WTC11 (cell line): ENCODE measurements around the gene PTPRH. TPM values are rescaled to one million over a fixed set of nuclear protein-coding genes. Genes with fewer than 3 reads are reported as not detected.

ENCODE experiments used
- ATAC-seq: fragments of 200-7000 bp; cut with Tn5 transposase; 2 replicates; pipeline ENCODE4 v1.10.0; 2021; ENCODE audit warnings: mild to moderate bottlenecking, moderate library complexity
- CTCF ChIA-PET: fragments of 300-600 bp; sonication (Branson Sonifier 250); formaldehyde crosslinking; loops from one replicate; lab custom pipeline; 2021; ENCODE audit warnings: antibody characterized with exemption; lab: Charles Lee
- POLR2A ChIA-PET: fragments of 350-600 bp; sonication (Branson Sonifier 250); formaldehyde crosslinking; loops from one replicate; lab custom pipeline; 2021; ENCODE audit warnings: antibody characterized with exemption; lab: Charles Lee
- DNase-seq: peaks from one replicate; pipeline ENCODE4 v3.0.0; 2021; ENCODE audit warnings: low spot score
- H3K27ac Mint-ChIP-seq: 2 replicates; pipeline ENCODE4 v1.8.0; 2021; ENCODE audit warnings: mixed read lengths
- H3K27me3 Mint-ChIP-seq: 2 replicates; pipeline ENCODE4 v1.8.0; 2021; ENCODE audit warnings: low read depth, mild to moderate bottlenecking, moderate library complexity, mixed read lengths
- H3K36me3 Mint-ChIP-seq: 2 replicates; pipeline ENCODE4 v1.8.0; 2021; ENCODE audit warnings: mixed read lengths
- H3K4me1 Mint-ChIP-seq: 2 replicates; pipeline ENCODE4 v1.8.0; 2022; ENCODE audit warnings: mixed read lengths
- H3K4me3 Mint-ChIP-seq: 2 replicates; pipeline ENCODE4 v1.8.0; 2021; ENCODE audit warnings: mild to moderate bottlenecking, moderate library complexity, mixed read lengths
- H3K9me3 Mint-ChIP-seq: 2 replicates; pipeline ENCODE4 v1.8.0; 2021; ENCODE audit warnings: mixed read lengths
- CBFB ChIP-seq: sonication (generic); formaldehyde crosslinking; IDR thresholded peaks from 2 replicates; pipeline ENCODE4 v1.8.1; 2022; ENCODE audit warnings: mild to moderate bottlenecking, low read depth, missing genetic modification reagents
- CTCF ChIP-seq: fragments of 200-600 bp; IDR thresholded peaks from 2 replicates; pipeline ENCODE4 v1.8.0; 2022; ENCODE audit warnings: antibody characterized with exemption
- ERG ChIP-seq: fragments of 250-450 bp; sonication (Bioruptor Pico); IDR thresholded peaks from 2 replicates; pipeline ENCODE4 v1.8.0; 2021; ENCODE audit warnings: mild to moderate bottlenecking
- ESRRA ChIP-seq: sonication (generic); formaldehyde crosslinking; IDR thresholded peaks from 2 replicates; pipeline ENCODE4 v1.8.1; 2022; ENCODE audit warnings: mild to moderate bottlenecking, missing genetic modification reagents, borderline replicate concordance
- FOXK1 ChIP-seq: sonication (generic); formaldehyde crosslinking; IDR thresholded peaks from 2 replicates; pipeline ENCODE4 v1.8.0; 2022; ENCODE audit warnings: mild to moderate bottlenecking, moderate library complexity, missing genetic modification reagents
- GTF2I ChIP-seq: fragments of 250-450 bp; sonication (Bioruptor Pico); conservative IDR thresholded peaks from 2 replicates; pipeline ENCODE4 v1.4.0; 2021; ENCODE audit warnings: mild to moderate bottlenecking
- HMGA2 ChIP-seq: fragments of 250-450 bp; sonication (Bioruptor Pico); IDR thresholded peaks from 2 replicates; pipeline ENCODE4 v1.4.0; 2021; ENCODE audit warnings: mild to moderate bottlenecking, moderate library complexity
- JAZF1 ChIP-seq: fragments of 250-450 bp; sonication (Bioruptor Pico); IDR thresholded peaks from 2 replicates; pipeline ENCODE4 v1.9.0; 2021; ENCODE audit warnings: moderate library complexity, mild to moderate bottlenecking, inconsistent platforms
- KAT7 ChIP-seq: sonication (generic); formaldehyde crosslinking; IDR thresholded peaks from 2 replicates; pipeline ENCODE4 v1.8.1; 2023; ENCODE audit warnings: missing genetic modification reagents, mild to moderate bottlenecking, borderline replicate concordance
- NR3C1 ChIP-seq: sonication (generic); formaldehyde crosslinking; conservative IDR thresholded peaks from 2 replicates; pipeline ENCODE4 v1.8.1; 2023; ENCODE audit warnings: low read depth, mild to moderate bottlenecking, missing genetic modification reagents
- SOX15 ChIP-seq: fragments of 250-450 bp; sonication (Bioruptor Pico); IDR thresholded peaks from 2 replicates; pipeline ENCODE4 v1.9.0; 2021; ENCODE audit warnings: mild to moderate bottlenecking
- TEAD1 ChIP-seq: sonication (generic); formaldehyde crosslinking; IDR thresholded peaks from 2 replicates; pipeline ENCODE4 v1.8.0; 2022; ENCODE audit warnings: mild to moderate bottlenecking, missing genetic modification reagents
- TP53 ChIP-seq: sonication (generic); formaldehyde crosslinking; IDR thresholded peaks from 2 replicates; pipeline ENCODE4 v1.8.1; 2023; ENCODE audit warnings: mild to moderate bottlenecking, missing genetic modification reagents
- USF1 ChIP-seq: sonication (generic); formaldehyde crosslinking; IDR thresholded peaks from 2 replicates; pipeline ENCODE4 v1.8.0; 2022; ENCODE audit warnings: mild to moderate bottlenecking, missing genetic modification reagents
- ZNF121 ChIP-seq: sonication (generic); formaldehyde crosslinking; IDR thresholded peaks from 2 replicates; pipeline ENCODE4 v1.8.0; 2023; ENCODE audit warnings: missing genetic modification reagents
- ZNF219 ChIP-seq: sonication (generic); formaldehyde crosslinking; IDR thresholded peaks from 2 replicates; pipeline ENCODE4 v1.8.0; 2023; ENCODE audit warnings: missing genetic modification reagents, mild to moderate bottlenecking, borderline replicate concordance
- ZNF396 ChIP-seq: fragments of 250-450 bp; sonication (Bioruptor Pico); IDR thresholded peaks from 2 replicates; pipeline ENCODE4 v1.8.0; 2021; ENCODE audit warnings: mild to moderate bottlenecking, moderate library complexity, borderline replicate concordance
- ZNF416 ChIP-seq: fragments of 250-450 bp; sonication (Bioruptor Pico); IDR thresholded peaks from 2 replicates; pipeline ENCODE4 v1.9.0; 2021; ENCODE audit warnings: mild to moderate bottlenecking, inconsistent platforms
- ZSCAN18 ChIP-seq: fragments of 250-450 bp; sonication (Bioruptor Pico); IDR thresholded peaks from 2 replicates; pipeline ENCODE4 v2.1.2; 2022; ENCODE audit warnings: mild to moderate bottlenecking, moderate library complexity
- total RNA-seq: library from RNA; stranded (reverse); gene quantifications from 3 replicates; pipeline ENCODE4 v1.2.3, GENCODE V29; 2021
- TF ChIP-seq, protein P1 (sequence below): sonication (generic); formaldehyde crosslinking; IDR thresholded peaks from 2 replicates; pipeline ENCODE4 v1.8.0; 2023; ENCODE audit warnings: missing genetic modification reagents, mild to moderate bottlenecking, borderline replicate concordance
- TF ChIP-seq, protein P2 (sequence below): sonication (generic); formaldehyde crosslinking; IDR thresholded peaks from 2 replicates; pipeline ENCODE4 v1.8.0; 2022; ENCODE audit warnings: mild to moderate bottlenecking, missing genetic modification reagents
- TF ChIP-seq, protein P3 (sequence below): fragments of 250-450 bp; sonication (Bioruptor Pico); IDR thresholded peaks from 2 replicates; pipeline ENCODE4 v1.9.0; 2021; ENCODE audit warnings: mild to moderate bottlenecking

The PTPRH gene
- total RNA-seq, 1 experiment from 2014 or later, result 0.63 TPM

DNA sequence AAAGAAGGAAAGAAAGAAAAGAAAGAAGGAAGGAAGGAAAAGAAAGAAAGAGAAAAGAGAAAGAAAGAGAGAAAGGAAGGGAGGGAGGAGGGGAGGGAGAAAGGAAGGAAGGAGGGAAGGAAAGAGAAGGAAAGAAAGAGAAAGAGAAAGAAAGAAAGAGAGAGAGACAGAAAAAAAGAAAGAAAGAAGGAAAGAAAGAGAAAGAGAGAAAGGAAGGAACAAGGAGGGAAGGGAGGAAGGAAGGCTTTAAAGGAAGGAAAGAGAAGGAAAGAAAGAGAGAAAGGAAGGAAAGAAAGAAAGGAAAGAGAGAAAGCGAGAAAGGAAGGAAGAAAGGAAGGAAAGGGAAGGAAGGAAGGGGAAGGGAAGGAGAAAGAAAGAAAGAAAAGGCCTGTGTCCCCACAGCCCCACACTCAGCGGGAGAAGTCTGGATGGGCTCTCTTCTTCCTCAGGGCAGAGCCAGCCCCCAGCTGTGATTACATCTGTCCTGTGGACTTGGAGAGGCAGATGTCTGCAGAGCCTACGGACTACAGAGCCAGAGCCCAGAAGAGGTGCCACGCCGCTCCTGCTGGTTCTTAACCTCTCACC, 9.6 kb downstream of the PTPRH start:
- Mint-ChIP-seq H3K4me3 (no peak overlapping the region), H3K36me3 (no peaks in the 10 kb centered on the region), H3K4me1 (no peaks in the 10 kb centered on the region), H3K27me3 (peaks cover 36% of the 10 kb centered on the region), H3K9me3 (no peaks in the 10 kb centered on the region), H3K27ac (no peak overlapping the region)
- CTCF ChIA-PET, result interaction anchor here (0.7 to 1.6 kb wide), 6 partner anchors 9 to 304 kb away, joined by 3 to 5 read pairs (median 3); no protein-coding TSS in a partner anchor
- ATAC-seq (no peak), DNase-seq (no peak)
- TF ChIP-seq JAZF1 (CRISPR knock-in tag), result no peak
- no peak for TF ChIP-seq FOXK1
- TF ChIP-seq TP53 (CRISPR knock-in tag), result no peak
- POLR2A ChIA-PET, result interaction anchor here (0.6 kb wide), 1 partner anchor 187 kb away, joined by 10 read pairs; no protein-coding TSS in a partner anchor

DNA sequence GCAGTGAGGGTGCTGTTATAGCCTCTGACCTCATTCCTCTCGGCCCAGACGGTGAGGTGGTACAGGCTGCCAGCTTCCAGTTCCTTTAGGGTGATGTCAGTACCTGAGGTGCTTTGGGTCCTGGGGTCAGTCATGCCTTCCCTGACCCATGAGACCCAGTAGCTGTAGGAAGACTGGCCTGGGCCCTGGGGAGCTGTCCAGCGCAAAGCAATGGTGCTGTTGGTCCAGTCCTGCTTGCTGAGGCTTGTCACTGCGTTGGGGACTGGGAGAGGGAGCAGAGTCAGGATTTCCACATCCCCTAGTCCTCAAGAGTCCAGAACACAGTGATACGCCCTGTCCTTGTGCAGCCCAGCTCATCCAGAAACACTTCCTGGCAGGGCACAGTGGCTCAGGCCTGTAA, 10.7 kb downstream of the PTPRH start:
- ChIA-PET POLR2A (interaction anchor here (0.6 kb wide), 1 partner anchor 20 kb away, joined by 5 read pairs; no protein-coding TSS in a partner anchor), CTCF (interaction anchor here (0.7 to 1.6 kb wide), 6 partner anchors 8 to 305 kb away, joined by 3 to 5 read pairs (median 3); no protein-coding TSS in a partner anchor)
- Mint-ChIP-seq H3K27me3 (peaks cover 37% of the 10 kb centered on the region), H3K9me3 (no peaks in the 10 kb centered on the region), H3K4me3 (no peak overlapping the region), H3K36me3 (no peaks in the 10 kb centered on the region), H3K27ac (no peak overlapping the region), H3K4me1 (no peaks in the 10 kb centered on the region)
- ATAC-seq (no peak), DNase-seq (no peak)
- TF ChIP-seq USF1 (CRISPR knock-in tag) (no peak), CBFB (CRISPR knock-in tag) (no peak), ZNF219 (CRISPR knock-in tag) (no peak), ERG (CRISPR knock-in tag) (no peak), ZSCAN18 (CRISPR knock-in tag) (no peak), ESRRA (CRISPR knock-in tag) (no peak), SOX15 (CRISPR knock-in tag) (no peak), ZNF121 (CRISPR knock-in tag) (no peak), NR3C1 (no peak), KAT7 (CRISPR knock-in tag) (no peak), ZNF396 (CRISPR knock-in tag) (no peak), TEAD1 (CRISPR knock-in tag) (no peak), ZNF416 (CRISPR knock-in tag) (no peak), GTF2I (no peak), CTCF (no peak), HMGA2 (CRISPR knock-in tag) (no peak)
- TF ChIP-seq, protein P1, sequence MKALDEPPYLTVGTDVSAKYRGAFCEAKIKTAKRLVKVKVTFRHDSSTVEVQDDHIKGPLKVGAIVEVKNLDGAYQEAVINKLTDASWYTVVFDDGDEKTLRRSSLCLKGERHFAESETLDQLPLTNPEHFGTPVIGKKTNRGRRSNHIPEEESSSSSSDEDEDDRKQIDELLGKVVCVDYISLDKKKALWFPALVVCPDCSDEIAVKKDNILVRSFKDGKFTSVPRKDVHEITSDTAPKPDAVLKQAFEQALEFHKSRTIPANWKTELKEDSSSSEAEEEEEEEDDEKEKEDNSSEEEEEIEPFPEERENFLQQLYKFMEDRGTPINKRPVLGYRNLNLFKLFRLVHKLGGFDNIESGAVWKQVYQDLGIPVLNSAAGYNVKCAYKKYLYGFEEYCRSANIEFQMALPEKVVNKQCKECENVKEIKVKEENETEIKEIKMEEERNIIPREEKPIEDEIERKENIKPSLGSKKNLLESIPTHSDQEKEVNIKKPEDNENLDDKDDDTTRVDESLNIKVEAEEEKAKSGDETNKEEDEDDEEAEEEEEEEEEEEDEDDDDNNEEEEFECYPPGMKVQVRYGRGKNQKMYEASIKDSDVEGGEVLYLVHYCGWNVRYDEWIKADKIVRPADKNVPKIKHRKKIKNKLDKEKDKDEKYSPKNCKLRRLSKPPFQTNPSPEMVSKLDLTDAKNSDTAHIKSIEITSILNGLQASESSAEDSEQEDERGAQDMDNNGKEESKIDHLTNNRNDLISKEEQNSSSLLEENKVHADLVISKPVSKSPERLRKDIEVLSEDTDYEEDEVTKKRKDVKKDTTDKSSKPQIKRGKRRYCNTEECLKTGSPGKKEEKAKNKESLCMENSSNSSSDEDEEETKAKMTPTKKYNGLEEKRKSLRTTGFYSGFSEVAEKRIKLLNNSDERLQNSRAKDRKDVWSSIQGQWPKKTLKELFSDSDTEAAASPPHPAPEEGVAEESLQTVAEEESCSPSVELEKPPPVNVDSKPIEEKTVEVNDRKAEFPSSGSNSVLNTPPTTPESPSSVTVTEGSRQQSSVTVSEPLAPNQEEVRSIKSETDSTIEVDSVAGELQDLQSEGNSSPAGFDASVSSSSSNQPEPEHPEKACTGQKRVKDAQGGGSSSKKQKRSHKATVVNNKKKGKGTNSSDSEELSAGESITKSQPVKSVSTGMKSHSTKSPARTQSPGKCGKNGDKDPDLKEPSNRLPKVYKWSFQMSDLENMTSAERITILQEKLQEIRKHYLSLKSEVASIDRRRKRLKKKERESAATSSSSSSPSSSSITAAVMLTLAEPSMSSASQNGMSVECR (CRISPR knock-in tag), result no peak
- TF ChIP-seq, protein P2, sequence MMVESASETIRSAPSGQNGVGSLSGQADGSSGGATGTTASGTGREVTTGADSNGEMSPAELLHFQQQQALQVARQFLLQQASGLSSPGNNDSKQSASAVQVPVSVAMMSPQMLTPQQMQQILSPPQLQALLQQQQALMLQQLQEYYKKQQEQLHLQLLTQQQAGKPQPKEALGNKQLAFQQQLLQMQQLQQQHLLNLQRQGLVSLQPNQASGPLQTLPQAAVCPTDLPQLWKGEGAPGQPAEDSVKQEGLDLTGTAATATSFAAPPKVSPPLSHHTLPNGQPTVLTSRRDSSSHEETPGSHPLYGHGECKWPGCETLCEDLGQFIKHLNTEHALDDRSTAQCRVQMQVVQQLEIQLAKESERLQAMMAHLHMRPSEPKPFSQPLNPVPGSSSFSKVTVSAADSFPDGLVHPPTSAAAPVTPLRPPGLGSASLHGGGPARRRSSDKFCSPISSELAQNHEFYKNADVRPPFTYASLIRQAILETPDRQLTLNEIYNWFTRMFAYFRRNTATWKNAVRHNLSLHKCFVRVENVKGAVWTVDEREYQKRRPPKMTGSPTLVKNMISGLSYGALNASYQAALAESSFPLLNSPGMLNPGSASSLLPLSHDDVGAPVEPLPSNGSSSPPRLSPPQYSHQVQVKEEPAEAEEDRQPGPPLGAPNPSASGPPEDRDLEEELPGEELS (CRISPR knock-in tag), result no peak
- TF ChIP-seq, protein P3, sequence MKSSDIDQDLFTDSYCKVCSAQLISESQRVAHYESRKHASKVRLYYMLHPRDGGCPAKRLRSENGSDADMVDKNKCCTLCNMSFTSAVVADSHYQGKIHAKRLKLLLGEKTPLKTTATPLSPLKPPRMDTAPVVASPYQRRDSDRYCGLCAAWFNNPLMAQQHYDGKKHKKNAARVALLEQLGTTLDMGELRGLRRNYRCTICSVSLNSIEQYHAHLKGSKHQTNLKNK (CRISPR knock-in tag), result no peak
